ENCODE results near the gene NXF2. TPM values are rescaled to one million over a fixed set of nuclear protein-coding genes. Genes with fewer than 3 reads are reported as not detected.
"Not testable (repeated sequence)": the region's sequence is repeated elsewhere in the genome, so short reads cannot be mapped to it uniquely, and the experiment has no call there.

The NXF2 gene
- total RNA-seq, 1 experiment from 2014 or later: not detected

DNA sequence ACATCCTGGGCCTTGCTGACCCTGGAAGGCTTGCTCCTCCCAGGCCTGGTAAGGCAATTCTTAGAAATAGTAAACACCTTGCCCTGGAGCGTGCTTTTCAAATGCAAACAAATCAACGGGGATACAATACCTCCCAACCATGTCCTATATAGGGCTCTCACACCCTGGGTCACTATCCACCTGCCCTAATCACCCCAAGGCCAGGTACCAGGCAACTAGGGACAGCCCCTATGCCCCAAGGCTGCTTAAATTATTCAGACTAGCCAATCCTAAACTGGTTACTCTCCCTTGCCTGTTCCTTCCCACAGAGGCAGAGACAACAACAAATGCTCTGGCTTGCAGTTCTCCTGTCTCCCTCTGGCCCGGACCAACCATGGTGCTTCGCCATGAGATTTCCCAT lies 25.3 kb downstream of the NXF2 start:
- H4K20me1 ChIP-seq (ENCODE audit: low read length); H2AFZ ChIP-seq (ENCODE audit: low read length); POLR2A ChIA-PET (ENCODE audit: unreplicated experiment); intact Hi-C loops (cut with micrococcal nuclease); H3F3A ChIP-seq (ENCODE audit: low read length, unreplicated experiment); ATAC-seq; H3K4me2 ChIP-seq (ENCODE audit: low read length); H3K9ac ChIP-seq (ENCODE audit: low read length); H3K36me3 ChIP-seq (ENCODE audit: low read depth, low read length); H3K4me1 ChIP-seq (ENCODE audit: insufficient read depth, low read length); H3K4me3 ChIP-seq (ENCODE audit: low read length); H3K9me3 ChIP-seq (ENCODE audit: low read length); H3K9me2 ChIP-seq (replicated peaks; ENCODE audit: low read length); DNase-seq; CTCF ChIA-PET; H3K27ac ChIP-seq (ENCODE audit: low read length); H3K79me2 ChIP-seq (ENCODE audit: low read length); BruUV-seq (replicated peaks); H3K27me3 ChIP-seq (ENCODE audit: low read length): not testable (repeated sequence)

DNA sequence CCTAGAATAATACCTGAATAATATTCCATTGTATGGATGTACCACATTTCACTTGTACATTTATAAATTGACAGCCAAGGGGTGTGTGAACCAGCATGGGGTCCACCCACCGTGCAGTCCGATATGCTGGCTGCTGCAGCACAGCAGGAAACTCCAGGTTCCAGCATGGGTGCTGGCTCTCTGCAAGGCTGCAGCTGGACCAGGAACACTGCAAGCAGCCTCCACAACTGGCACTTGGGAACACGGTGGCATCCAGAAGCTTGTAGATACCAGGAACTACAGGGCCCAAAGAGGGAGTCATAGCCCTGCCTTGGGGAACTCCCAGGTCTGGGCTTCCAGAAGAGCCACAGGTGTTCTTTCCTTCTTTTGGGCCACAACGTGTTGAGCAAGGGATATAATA lies 91.2 kb downstream of the NXF2 start:
- H3K9me2 ChIP-seq (replicated peaks; ENCODE audit: low read length): no peaks in the 10 kb centered on the region
- H2AFZ ChIP-seq (ENCODE audit: low read length): no peak overlapping the region
- BruUV-seq (replicated peaks): no TSS peak
- H3K79me2 ChIP-seq (ENCODE audit: low read length): no peaks in the 10 kb centered on the region
- H3K9me3 ChIP-seq (ENCODE audit: low read length): no peaks in the 10 kb centered on the region
- ATAC-seq (no peak), DNase-seq (no peak)
- ChIA-PET CTCF (no interaction called here), POLR2A (ENCODE audit: unreplicated experiment) (no interaction called here)
- H3K27me3 ChIP-seq (ENCODE audit: low read length): no peaks in the 10 kb centered on the region
- no peaks in the 10 kb centered on the region for H3F3A ChIP-seq (ENCODE audit: low read length, unreplicated experiment)
- no peak overlapping the region for H3K4me3 ChIP-seq (ENCODE audit: low read length)
- H4K20me1 ChIP-seq (ENCODE audit: low read length): no peaks in the 10 kb centered on the region
- H3K36me3 ChIP-seq (ENCODE audit: low read depth, low read length): no peaks in the 10 kb centered on the region
- no peak overlapping the region for H3K4me2 ChIP-seq (ENCODE audit: low read length)
- TF ChIP-seq EZH2phosphoT487 (IDR thresholded peaks at IDR 0.05; ENCODE audit: borderline replicate concordance, low read length) (no peak), EZH2 (IDR thresholded peaks at IDR 0.05; ENCODE audit: low read length, unreplicated experiment) (no peak)
- TF ChIP-seq, protein P1, sequence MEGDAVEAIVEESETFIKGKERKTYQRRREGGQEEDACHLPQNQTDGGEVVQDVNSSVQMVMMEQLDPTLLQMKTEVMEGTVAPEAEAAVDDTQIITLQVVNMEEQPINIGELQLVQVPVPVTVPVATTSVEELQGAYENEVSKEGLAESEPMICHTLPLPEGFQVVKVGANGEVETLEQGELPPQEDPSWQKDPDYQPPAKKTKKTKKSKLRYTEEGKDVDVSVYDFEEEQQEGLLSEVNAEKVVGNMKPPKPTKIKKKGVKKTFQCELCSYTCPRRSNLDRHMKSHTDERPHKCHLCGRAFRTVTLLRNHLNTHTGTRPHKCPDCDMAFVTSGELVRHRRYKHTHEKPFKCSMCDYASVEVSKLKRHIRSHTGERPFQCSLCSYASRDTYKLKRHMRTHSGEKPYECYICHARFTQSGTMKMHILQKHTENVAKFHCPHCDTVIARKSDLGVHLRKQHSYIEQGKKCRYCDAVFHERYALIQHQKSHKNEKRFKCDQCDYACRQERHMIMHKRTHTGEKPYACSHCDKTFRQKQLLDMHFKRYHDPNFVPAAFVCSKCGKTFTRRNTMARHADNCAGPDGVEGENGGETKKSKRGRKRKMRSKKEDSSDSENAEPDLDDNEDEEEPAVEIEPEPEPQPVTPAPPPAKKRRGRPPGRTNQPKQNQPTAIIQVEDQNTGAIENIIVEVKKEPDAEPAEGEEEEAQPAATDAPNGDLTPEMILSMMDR (conservative IDR thresholded peaks at IDR 0.05; ENCODE audit: low read depth, low read length): no peak
- H3K9ac ChIP-seq (ENCODE audit: low read length): no peak overlapping the region
- no peak overlapping the region for H3K27ac ChIP-seq (ENCODE audit: low read length)
- H3K4me1 ChIP-seq (ENCODE audit: insufficient read depth, low read length): no peaks in the 10 kb centered on the region
- intact Hi-C loops (cut with micrococcal nuclease): no loop called here

DNA sequence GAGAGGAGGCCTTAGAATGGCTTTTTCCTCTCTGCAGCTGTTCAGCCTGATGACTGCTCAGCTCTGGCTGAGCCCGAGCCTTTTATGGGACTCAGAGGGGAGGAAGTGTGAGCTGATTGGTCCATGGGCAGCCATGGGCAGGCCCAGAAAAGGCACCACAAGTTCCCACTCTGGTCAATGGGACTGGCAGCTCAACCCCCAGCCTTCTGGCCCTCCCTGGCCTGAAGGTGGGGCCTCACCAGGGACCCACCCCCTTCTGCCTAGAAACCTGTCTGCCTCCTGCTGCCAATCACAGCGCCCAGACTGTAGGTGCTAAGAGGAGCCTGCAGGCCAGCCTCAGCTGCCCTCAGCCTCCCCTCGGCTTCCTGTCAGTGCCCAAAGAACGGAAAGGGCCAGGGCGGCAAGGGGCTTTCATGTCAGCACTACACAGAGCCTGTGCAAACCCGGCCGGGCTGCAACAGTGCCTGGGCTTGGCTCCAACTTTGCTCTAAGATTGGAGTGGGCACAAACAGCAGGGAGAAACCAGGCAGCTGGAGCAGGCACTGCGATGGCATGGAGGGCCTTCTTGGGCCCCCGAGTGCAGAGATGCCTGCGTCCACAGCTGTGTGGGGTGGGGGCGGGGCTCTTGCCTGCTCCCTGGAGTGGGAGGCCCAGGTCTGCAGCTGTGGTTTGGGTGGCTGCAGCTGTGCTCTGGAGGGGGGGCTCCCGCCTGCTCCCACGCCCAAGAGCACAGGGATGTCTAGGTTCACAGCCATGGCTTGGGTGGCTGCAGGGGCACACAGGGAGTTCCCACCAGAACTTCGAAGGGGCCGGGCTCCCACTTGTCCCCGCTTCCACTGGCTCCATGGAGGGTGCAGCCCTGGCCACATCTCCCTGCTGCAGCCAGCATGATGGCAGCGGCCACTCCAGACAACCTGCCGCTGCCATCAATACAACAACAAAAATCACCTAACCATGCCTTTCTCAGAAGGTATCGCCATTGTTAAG lies 92.6 kb downstream of the NXF2 start:
- no peaks in the 10 kb centered on the region for H3K27me3 ChIP-seq (ENCODE audit: low read length)
- no TSS peak for BruUV-seq (replicated peaks)
- POLR2A ChIA-PET (ENCODE audit: unreplicated experiment): no interaction called here
- H3K27ac ChIP-seq (ENCODE audit: low read length): no peak overlapping the region
- no peaks in the 10 kb centered on the region for H3K79me2 ChIP-seq (ENCODE audit: low read length)
- no peak for ATAC-seq
- no peaks in the 10 kb centered on the region for H3K4me1 ChIP-seq (ENCODE audit: insufficient read depth, low read length)
- no peak overlapping the region for H3K9ac ChIP-seq (ENCODE audit: low read length)
- H3K36me3 ChIP-seq (ENCODE audit: low read depth, low read length): no peaks in the 10 kb centered on the region
- H3K4me2 ChIP-seq (ENCODE audit: low read length): no peak overlapping the region
- no peak for DNase-seq
- CTCF ChIA-PET: no interaction called here
- no peak overlapping the region for H3K4me3 ChIP-seq (ENCODE audit: low read length)
- intact Hi-C loops (cut with micrococcal nuclease): no loop called here
- H4K20me1 ChIP-seq (ENCODE audit: low read length): no peaks in the 10 kb centered on the region
- H3K9me3 ChIP-seq (ENCODE audit: low read length): no peaks in the 10 kb centered on the region
- no peaks in the 10 kb centered on the region for H3F3A ChIP-seq (ENCODE audit: low read length, unreplicated experiment)
- no peaks in the 10 kb centered on the region for H3K9me2 ChIP-seq (replicated peaks; ENCODE audit: low read length)
- TF ChIP-seq, protein P1 (conservative IDR thresholded peaks at IDR 0.05; ENCODE audit: low read depth, low read length): no peak
- TF ChIP-seq EZH2phosphoT487 (IDR thresholded peaks at IDR 0.05; ENCODE audit: borderline replicate concordance, low read length) (no peak), EZH2 (IDR thresholded peaks at IDR 0.05; ENCODE audit: low read length, unreplicated experiment) (no peak)
- no peak overlapping the region for H2AFZ ChIP-seq (ENCODE audit: low read length)
